ENCODE measurements around the gene TSPAN2. TPM values are rescaled to one million over a fixed set of nuclear protein-coding genes. Genes with fewer than 3 reads are reported as not detected.
A peak's percentile ranks its signal among the peaks of the same experiment; 100 is the strongest.

The TSPAN2 gene
- total and polyA plus RNA-seq, 2 of the 4 experiments (the other 2 are of a cell fraction), result 0.18 to 0.60 TPM

GRCh38 chr1:115060501-115060900 lies 28.8 kb downstream of the TSPAN2 start:
- Histone ChIP-seq H3K9me3 (ENCODE audit: control insufficient read depth, insufficient read depth, low read length) (no peaks in the 10 kb centered on the region), H4K5ac (ENCODE audit: low read depth, low read length) (no peak overlapping the region), H2BK15ac (ENCODE audit: low read depth, low read length) (no peak overlapping the region), H4K91ac (ENCODE audit: insufficient read depth, low read depth, low read length) (no peak overlapping the region), H3K27me3 (ENCODE audit: control insufficient read depth, insufficient read depth, low read length) (no peaks in the 10 kb centered on the region), H3K14ac (replicated peaks; ENCODE audit: low read depth, low read length) (no peak overlapping the region), H3K4me3 (ENCODE audit: insufficient read depth, low read depth, low read length) (no peak overlapping the region), H3K9me1 (ENCODE audit: insufficient read depth, low read length) (peaks cover 3% of the 10 kb centered on the region; the same call in 1 of the 2 replicates), H2BK20ac (ENCODE audit: low read depth, low read length) (no peak overlapping the region), H3K23ac (ENCODE audit: low read depth, low read length) (no peak overlapping the region), H4K20me1 (ENCODE audit: insufficient read depth, low read length) (no peaks in the 10 kb centered on the region), H3K18ac (ENCODE audit: low read depth, low read length) (no peak overlapping the region), H2AFZ (replicated peaks; ENCODE audit: low read length, poor library complexity) (no peak overlapping the region), H3K27ac (ENCODE audit: insufficient read depth, low read length) (no peak overlapping the region), H3K4ac (ENCODE audit: low read depth, low read length) (no peak overlapping the region), H3K36me3 (ENCODE audit: control insufficient read depth, insufficient read depth, low read length) (no peaks in the 10 kb centered on the region), H2AK5ac (ENCODE audit: low read depth, low read length) (no peak overlapping the region), H2BK120ac (ENCODE audit: low read depth, low read length) (no peak overlapping the region), H3K4me2 (ENCODE audit: low read depth, low read length) (no peak overlapping the region), H3K79me1 (ENCODE audit: low read depth in 1 of 2, low read length in 2 of 2) (no peaks in the 10 kb centered on the region), H2BK5ac (ENCODE audit: low read depth, low read length, poor library complexity, severe bottlenecking) (no peak overlapping the region), H3K9ac (ENCODE audit: low read depth, low read length) (no peak overlapping the region), H4K8ac (ENCODE audit: low read depth in 2 of 2, low read length in 2 of 2) (no peak overlapping the region), H3K56ac (ENCODE audit: extremely low read depth, insufficient read depth, low read length) (no peak overlapping the region), H3K4me1 (ENCODE audit: control insufficient read depth, insufficient read depth, low read length) (peaks cover 4% of the 10 kb centered on the region; the same call in 1 of the 2 replicates), H2AK9ac (replicated peaks; ENCODE audit: low read depth, low read length, poor library complexity) (no peak overlapping the region)
- DNase-seq, result peak; percentile 4
- CTCF ChIA-PET, result no interaction called here
- no peak for ATAC-seq (ENCODE audit: low read depth)
- WGBS, 2 experiments (ENCODE audit: extremely low coverage in 2 of 2, insufficient read length in 1 of 2), result no CpG with 5 or more reads among the region's 4 CpGs
- intact Hi-C loops (cut with micrococcal nuclease) (no loop called here), in situ Hi-C loops (cut with MboI; ENCODE audit: low sequenced_read_pairs) (no loop called here), dilution Hi-C loops (cut with HindIII; ENCODE audit: low sequenced_read_pairs, unreplicated experiment) (no loop called here)
- no TSS peak for BruUV-seq (replicated peaks)
- TF ChIP-seq SMC3 (IDR thresholded peaks at IDR 0.05; ENCODE audit: low read depth, low read length) (no peak), CEBPB (IDR thresholded peaks at IDR 0.05; ENCODE audit: low read depth, low read length) (no peak), MXI1 (IDR thresholded peaks at IDR 0.05; ENCODE audit: borderline replicate concordance, low read depth, low read length) (no peak), BHLHE40 (IDR thresholded peaks at IDR 0.05; ENCODE audit: low read depth, low read length) (no peak)
- POLR2A ChIA-PET (ENCODE audit: unreplicated experiment), result no interaction called here

All from IMR-90 (cell line).